ENCODE results near the gene GPR39.

The GPR39 gene

GRCh38 chr2:132400169-132400900 lies 16.3 kb upstream of the GPR39 start:
- TF ChIP-seq, protein P1, sequence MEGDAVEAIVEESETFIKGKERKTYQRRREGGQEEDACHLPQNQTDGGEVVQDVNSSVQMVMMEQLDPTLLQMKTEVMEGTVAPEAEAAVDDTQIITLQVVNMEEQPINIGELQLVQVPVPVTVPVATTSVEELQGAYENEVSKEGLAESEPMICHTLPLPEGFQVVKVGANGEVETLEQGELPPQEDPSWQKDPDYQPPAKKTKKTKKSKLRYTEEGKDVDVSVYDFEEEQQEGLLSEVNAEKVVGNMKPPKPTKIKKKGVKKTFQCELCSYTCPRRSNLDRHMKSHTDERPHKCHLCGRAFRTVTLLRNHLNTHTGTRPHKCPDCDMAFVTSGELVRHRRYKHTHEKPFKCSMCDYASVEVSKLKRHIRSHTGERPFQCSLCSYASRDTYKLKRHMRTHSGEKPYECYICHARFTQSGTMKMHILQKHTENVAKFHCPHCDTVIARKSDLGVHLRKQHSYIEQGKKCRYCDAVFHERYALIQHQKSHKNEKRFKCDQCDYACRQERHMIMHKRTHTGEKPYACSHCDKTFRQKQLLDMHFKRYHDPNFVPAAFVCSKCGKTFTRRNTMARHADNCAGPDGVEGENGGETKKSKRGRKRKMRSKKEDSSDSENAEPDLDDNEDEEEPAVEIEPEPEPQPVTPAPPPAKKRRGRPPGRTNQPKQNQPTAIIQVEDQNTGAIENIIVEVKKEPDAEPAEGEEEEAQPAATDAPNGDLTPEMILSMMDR (IDR thresholded peaks at IDR 0.05): no peak
- TF ChIP-seq ZFX (IDR thresholded peaks at IDR 0.05; ENCODE audit: borderline replicate concordance): no peak
- no peak overlapping the region for H3K27ac ChIP-seq

GRCh38 chr2:132400901-132401240 lies 15.7 kb upstream of the GPR39 start:
- TF ChIP-seq, protein P1 (IDR thresholded peaks at IDR 0.05): no peak
- TF ChIP-seq ZFX (IDR thresholded peaks at IDR 0.05; ENCODE audit: borderline replicate concordance): no peak
- H3K27ac ChIP-seq: no peak overlapping the region

DNA sequence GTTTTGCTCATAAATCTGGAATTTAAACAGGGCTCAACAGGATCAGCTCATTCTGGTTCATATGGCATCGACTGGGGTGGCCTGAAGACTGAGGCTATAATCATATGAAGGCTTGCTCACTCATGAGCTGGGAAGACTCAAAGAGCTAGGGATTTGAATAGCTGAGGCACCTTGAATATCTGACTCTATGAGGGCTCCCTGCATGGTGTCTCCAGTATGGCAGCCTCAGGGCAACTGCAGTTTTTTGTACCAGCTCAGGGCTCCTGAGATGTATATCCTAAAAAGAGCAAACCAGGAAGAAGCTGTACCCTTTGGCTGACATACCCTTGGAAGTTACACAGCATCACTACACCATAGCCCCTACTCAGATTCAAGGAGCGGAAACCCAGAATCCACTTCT lies 15.3 kb upstream of the GPR39 start:
- TF ChIP-seq ZFX (IDR thresholded peaks at IDR 0.05; ENCODE audit: borderline replicate concordance): no peak
- TF ChIP-seq, protein P1 (IDR thresholded peaks at IDR 0.05): no peak
- no peak overlapping the region for H3K27ac ChIP-seq

DNA sequence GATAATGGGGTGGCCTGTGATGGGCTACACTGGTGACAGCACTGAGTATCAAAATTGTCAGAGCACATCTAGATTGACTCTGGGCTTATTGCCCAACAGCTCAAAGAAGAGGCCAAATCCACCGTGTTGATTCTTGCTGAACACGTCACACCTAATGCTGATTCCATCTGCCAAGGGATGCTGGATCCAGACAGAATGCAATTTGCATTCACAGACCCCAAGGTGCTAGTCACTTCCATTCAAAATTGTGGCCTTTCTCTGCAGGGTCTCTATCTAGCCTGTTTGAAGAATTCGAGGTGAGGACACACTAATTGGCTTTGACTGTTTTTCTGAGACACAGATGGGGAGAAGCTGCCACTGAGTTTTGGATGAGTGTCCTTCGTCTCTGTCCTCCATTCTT lies 13.5 kb upstream of the GPR39 start:
- TF ChIP-seq, protein P1 (IDR thresholded peaks at IDR 0.05): no peak
- no peak for TF ChIP-seq ZFX (IDR thresholded peaks at IDR 0.05; ENCODE audit: borderline replicate concordance)
- H3K27ac ChIP-seq: no peak overlapping the region

GRCh38 chr2:132404056-132404455 lies 12.5 kb upstream of the GPR39 start:
- H3K27ac ChIP-seq: no peak overlapping the region
- TF ChIP-seq, protein P1 (IDR thresholded peaks at IDR 0.05): no peak
- no peak for TF ChIP-seq ZFX (IDR thresholded peaks at IDR 0.05; ENCODE audit: borderline replicate concordance)

GRCh38 chr2:132407784-132408183 lies 8.8 kb upstream of the GPR39 start:
- TF ChIP-seq, protein P1 (IDR thresholded peaks at IDR 0.05): no peak
- no peak for TF ChIP-seq ZFX (IDR thresholded peaks at IDR 0.05; ENCODE audit: borderline replicate concordance)
- no peak overlapping the region for H3K27ac ChIP-seq

DNA sequence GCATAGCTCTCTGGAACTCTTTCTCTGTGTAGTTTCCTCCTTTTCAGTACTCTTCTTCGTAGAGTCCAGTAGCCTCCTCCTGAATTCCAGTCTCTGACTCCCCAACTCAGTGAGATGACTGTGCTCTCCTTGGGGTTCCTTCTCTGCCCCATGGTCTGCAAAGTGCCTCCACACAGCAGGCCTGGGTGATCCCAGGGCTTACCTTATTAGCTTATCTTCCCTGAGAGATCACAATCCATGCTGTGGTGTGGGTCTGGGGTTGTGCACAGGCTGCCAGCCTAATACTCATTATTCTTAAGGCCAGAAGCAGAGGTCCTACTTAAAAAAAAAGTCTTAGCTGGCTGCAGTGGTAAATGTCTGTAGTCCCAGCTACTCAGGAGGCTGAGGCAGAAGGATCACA lies 4.6 kb upstream of the GPR39 start:
- TF ChIP-seq, protein P1 (IDR thresholded peaks at IDR 0.05): no peak
- TF ChIP-seq ZFX (IDR thresholded peaks at IDR 0.05; ENCODE audit: borderline replicate concordance): no peak
- H3K27ac ChIP-seq: no peak overlapping the region

All from 22Rv1 (cell line).